ENCODE measurements around the gene PTPRM. TPM values are rescaled to one million over a fixed set of nuclear protein-coding genes. Genes with fewer than 3 reads are reported as not detected.

Gene PTPRM
- total and polyA plus RNA-seq, 2 of the 8 experiments (the other 6 are each of a cell fraction or from before 2014, with no cell fraction given): 4.1 to 7.0 TPM

DNA sequence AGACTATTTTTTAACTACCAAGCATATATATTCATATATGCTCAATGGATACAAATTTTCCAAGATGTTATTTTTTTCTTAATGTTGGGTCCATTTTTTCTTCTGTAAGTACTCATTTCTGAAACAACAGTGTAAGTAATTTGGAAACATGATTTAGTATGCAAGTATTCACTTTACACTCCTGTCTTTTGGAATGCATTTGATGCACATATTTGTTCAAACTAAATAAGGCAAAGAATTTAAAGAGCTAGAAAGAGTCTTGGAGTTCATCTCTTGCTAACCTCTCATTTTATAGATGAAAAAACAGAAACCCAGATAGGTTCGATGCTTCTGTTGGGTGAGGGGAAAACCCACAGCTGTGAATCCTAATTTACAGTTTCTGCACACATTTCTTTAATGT lies 602.6 kb downstream of the PTPRM start (continued):
- no peak for TF ChIP-seq SAP30 (IDR thresholded peaks at IDR 0.05; ENCODE audit: insufficient read depth, insufficient replicate concordance, low read length)
- TF ChIP-seq RAD21 (IDR thresholded peaks at IDR 0.05 in 1 of 2, conservative IDR thresholded peaks at IDR 0.05 in 1 of 2; ENCODE audit: low read depth in 2 of 2, low read length in 2 of 2): no peak
- no peak for TF ChIP-seq EP300 (IDR thresholded peaks at IDR 0.05; ENCODE audit: borderline replicate concordance in 1 of 2, low read depth in 2 of 2, low read length in 2 of 2)
- no peak for TF ChIP-seq TAF1 (IDR thresholded peaks at IDR 0.05; ENCODE audit: low read depth, low read length)
- no peak for TF ChIP-seq RNF2 (IDR thresholded peaks at IDR 0.05; ENCODE audit: borderline replicate concordance, low read depth, low read length, missing control alignments, poor library complexity, severe bottlenecking)
- TF ChIP-seq RFX5 (IDR thresholded peaks at IDR 0.05; ENCODE audit: borderline replicate concordance, low read depth, low read length): no peak
- TF ChIP-seq, protein P1, sequence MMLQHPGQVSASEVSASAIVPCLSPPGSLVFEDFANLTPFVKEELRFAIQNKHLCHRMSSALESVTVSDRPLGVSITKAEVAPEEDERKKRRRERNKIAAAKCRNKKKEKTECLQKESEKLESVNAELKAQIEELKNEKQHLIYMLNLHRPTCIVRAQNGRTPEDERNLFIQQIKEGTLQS (IDR thresholded peaks at IDR 0.05; ENCODE audit: insufficient read depth, low read depth, low read length): no peak
